H9 (cell line): Measurements from ENCODE around the gene TRPM3. TPM values are rescaled to one million over a fixed set of nuclear protein-coding genes. Genes with fewer than 3 reads are reported as not detected.

Source experiments
- DNase-seq: peaks from one replicate; pipeline ENCODE4 v3.0.0-alpha.2; 2017
- H2AFZ ChIP-seq: one replicate; pipeline ENCODE4 v1.6.1; 2013; ENCODE audit warnings: mild to moderate bottlenecking, low read length, control low read depth, moderate library complexity
- H2AK5ac ChIP-seq: 2 replicates; pipeline ENCODE4 v1.6.1; 2013; ENCODE audit warnings: low read length, control low read depth, mixed read lengths; ENCODE audit not compliant: insufficient read length
- H2BK120ac ChIP-seq: one replicate; pipeline ENCODE4 v1.6.1; 2013; ENCODE audit warnings: low read depth, mild to moderate bottlenecking, low read length, control low read depth, inconsistent platforms; ENCODE audit not compliant: poor library complexity, severe bottlenecking
- H2BK12ac ChIP-seq: 2 replicates; pipeline ENCODE4 v1.6.1; 2013; ENCODE audit warnings: low read length, control low read depth, mixed read lengths, low read depth; ENCODE audit not compliant: insufficient read length
- H2BK15ac ChIP-seq: 2 replicates; pipeline ENCODE4 v1.6.1; 2013; ENCODE audit warnings: low read depth, low read length, control low read depth
- H2BK20ac ChIP-seq: one replicate; pipeline ENCODE4 v1.6.1; 2013; ENCODE audit warnings: low read depth, mild to moderate bottlenecking, low read length, control low read depth, inconsistent platforms; ENCODE audit not compliant: poor library complexity, severe bottlenecking
- H2BK5ac ChIP-seq: 2 replicates; pipeline ENCODE4 v1.6.1; 2013; ENCODE audit warnings: low read length, control low read depth, mixed read lengths; ENCODE audit not compliant: insufficient read length
- H3K14ac ChIP-seq: 2 replicates; pipeline ENCODE4 v1.6.1; 2013; ENCODE audit warnings: low read length, control low read depth; ENCODE audit not compliant: insufficient read depth
- H3K18ac ChIP-seq: 2 replicates; pipeline ENCODE4 v1.6.1; 2013; ENCODE audit warnings: low read depth, mild to moderate bottlenecking, mixed read lengths, low read length, control low read depth; ENCODE audit not compliant: insufficient read length
- H3K23ac ChIP-seq: 2 replicates; pipeline ENCODE4 v1.6.1; 2013; ENCODE audit warnings: low read length, control low read depth, mixed read lengths, low read depth; ENCODE audit not compliant: insufficient read length
- H3K23me2 ChIP-seq: 2 replicates; pipeline ENCODE4 v1.6.1; 2013; ENCODE audit warnings: low read depth, mild to moderate bottlenecking, mixed read lengths, low read length, control low read depth; ENCODE audit not compliant: insufficient read length, poor library complexity, severe bottlenecking
- H3K27ac ChIP-seq: 2 replicates; pipeline ENCODE4 v1.5.1; 2013; ENCODE audit warnings: low read length, control low read depth, mixed read lengths, low read depth; ENCODE audit not compliant: insufficient read length
- H3K27me3 ChIP-seq: 2 replicates; pipeline ENCODE4 v1.6.1; 2013; ENCODE audit warnings: low read length, control low read depth, inconsistent platforms; ENCODE audit not compliant: insufficient read depth
- H3K4ac ChIP-seq: 2 replicates; pipeline ENCODE4 v1.6.1; 2013; ENCODE audit warnings: low read depth, mild to moderate bottlenecking, control low read depth, inconsistent platforms, low read length, moderate library complexity
- H3K4me1 ChIP-seq: 2 replicates; pipeline ENCODE4 v1.6.1; 2013; ENCODE audit warnings: low read length, control low read depth, inconsistent platforms; ENCODE audit not compliant: insufficient read depth
- H3K4me2 ChIP-seq: 2 replicates; pipeline ENCODE4 v1.6.1; 2013; ENCODE audit warnings: low read length, control low read depth, mixed read lengths; ENCODE audit not compliant: insufficient read length, insufficient read depth
- H3K56ac ChIP-seq: 2 replicates; pipeline ENCODE4 v1.6.1; 2013; ENCODE audit warnings: low read depth, mild to moderate bottlenecking, mixed read lengths, low read length, control low read depth; ENCODE audit not compliant: insufficient read length
- H3K79me1 ChIP-seq: 2 replicates; pipeline ENCODE4 v1.6.1; 2013; ENCODE audit warnings: low read depth, mild to moderate bottlenecking, moderate library complexity, low read length, control low read depth, inconsistent platforms; ENCODE audit not compliant: insufficient read depth, poor library complexity, severe bottlenecking
- H3K79me2 ChIP-seq: 2 replicates; pipeline ENCODE4 v1.6.1; 2013; ENCODE audit warnings: low read length, control low read depth, inconsistent platforms; ENCODE audit not compliant: insufficient read depth
- H3K9ac ChIP-seq: 2 replicates; pipeline ENCODE4 v1.6.1; 2013; ENCODE audit warnings: low read length, control low read depth, mixed read lengths; ENCODE audit not compliant: insufficient read length; ENCODE audit errors: extremely low read depth
- H3K9me3 ChIP-seq: one replicate; pipeline ENCODE4 v1.6.1; 2013; ENCODE audit warnings: low read depth, low read length, inconsistent platforms; ENCODE audit not compliant: control insufficient read depth
- H3T11ph ChIP-seq: one replicate; pipeline ENCODE4 v1.6.1; 2013; ENCODE audit warnings: mild to moderate bottlenecking, low read length, control low read depth, inconsistent platforms
- H4K20me1 ChIP-seq: one replicate; pipeline ENCODE4 v1.6.1; 2013; ENCODE audit not compliant: control insufficient read depth, insufficient read length, insufficient read depth
- H4K5ac ChIP-seq: 2 replicates; pipeline ENCODE4 v1.6.1; 2013; ENCODE audit warnings: low read depth, mild to moderate bottlenecking, mixed read lengths, low read length, control low read depth; ENCODE audit not compliant: insufficient read length
- H4K8ac ChIP-seq: replicated peaks from 2 replicates; pipeline ENCODE4 v1.6.1; 2013; ENCODE audit warnings: low read length, control low read depth, mixed read lengths, low read depth; ENCODE audit not compliant: insufficient read length
- H4K91ac ChIP-seq: 2 replicates; pipeline ENCODE4 v1.6.1; 2013; ENCODE audit warnings: low read depth, mild to moderate bottlenecking, moderate library complexity, mixed read lengths, low read length, control low read depth; ENCODE audit not compliant: insufficient read length
- H3K27ac Mint-ChIP-seq, 3 experiments: 2 replicates in 2 of 3; 3 replicates in 1 of 3; pipeline ENCODE4 v1.8.0; 2020 to 2021; ENCODE audit warnings: mixed read lengths in 3 of 3, mild to moderate bottlenecking in 1 of 3, moderate library complexity in 1 of 3
- H3K27me3 Mint-ChIP-seq: 2 replicates; pipeline ENCODE4 v1.8.0; 2021; ENCODE audit warnings: low read depth, mild to moderate bottlenecking, moderate library complexity, mixed read lengths
- H3K36me3 Mint-ChIP-seq, 3 experiments: 2 replicates in 2 of 3; 3 replicates in 1 of 3; pipeline ENCODE4 v1.8.0; 2020 to 2021; ENCODE audit warnings: low read depth in 3 of 3, mixed read lengths in 3 of 3; ENCODE audit not compliant: insufficient read depth in 1 of 3
- H3K4me1 Mint-ChIP-seq, 2 experiments: 2 replicates each; pipeline ENCODE4 v1.8.0; 2020; ENCODE audit warnings: mixed read lengths in 2 of 2
- H3K4me3 Mint-ChIP-seq, 2 experiments: 2 replicates in 1 of 2; 3 replicates in 1 of 2; pipeline ENCODE4 v1.8.0; 2020 to 2021; ENCODE audit warnings: mild to moderate bottlenecking in 2 of 2, mixed read lengths in 2 of 2, moderate library complexity in 1 of 2
- H3K9me3 Mint-ChIP-seq, 2 experiments: 2 replicates in 1 of 2; 3 replicates in 1 of 2; pipeline ENCODE4 v1.8.0; 2020; ENCODE audit warnings: mild to moderate bottlenecking in 2 of 2, mixed read lengths in 2 of 2, moderate library complexity in 1 of 2
- WGBS: extraction: QIAGEN DNeasy Blood & Tissue Kit; methylation state at CpG from one replicate; pipeline ENCODE4 v1.1.7; 2013; ENCODE audit warnings: missing lambda C conversion rate, low lambda C conversion rate, mixed read lengths; ENCODE audit not compliant: insufficient read length; ENCODE audit errors: extremely low coverage; 5-methylcytosine and 5-hydroxymethylcytosine counted together
- total RNA-seq: library from RNA; stranded (reverse); gene quantifications from 2 replicates; pipeline ENCODE4 v1.2.1, GENCODE V29; 2021
- TF ChIP-seq, protein P1 (sequence below): fragments of 200-600 bp; sonication (generic); conservative IDR thresholded peaks from 3 replicates; pipeline ENCODE4 v1.8.0; 2021; ENCODE audit warnings: antibody characterized with exemption, mild to moderate bottlenecking

Gene TRPM3
- total RNA-seq, 1 experiment from 2014 or later: 10.3 TPM

DNA sequence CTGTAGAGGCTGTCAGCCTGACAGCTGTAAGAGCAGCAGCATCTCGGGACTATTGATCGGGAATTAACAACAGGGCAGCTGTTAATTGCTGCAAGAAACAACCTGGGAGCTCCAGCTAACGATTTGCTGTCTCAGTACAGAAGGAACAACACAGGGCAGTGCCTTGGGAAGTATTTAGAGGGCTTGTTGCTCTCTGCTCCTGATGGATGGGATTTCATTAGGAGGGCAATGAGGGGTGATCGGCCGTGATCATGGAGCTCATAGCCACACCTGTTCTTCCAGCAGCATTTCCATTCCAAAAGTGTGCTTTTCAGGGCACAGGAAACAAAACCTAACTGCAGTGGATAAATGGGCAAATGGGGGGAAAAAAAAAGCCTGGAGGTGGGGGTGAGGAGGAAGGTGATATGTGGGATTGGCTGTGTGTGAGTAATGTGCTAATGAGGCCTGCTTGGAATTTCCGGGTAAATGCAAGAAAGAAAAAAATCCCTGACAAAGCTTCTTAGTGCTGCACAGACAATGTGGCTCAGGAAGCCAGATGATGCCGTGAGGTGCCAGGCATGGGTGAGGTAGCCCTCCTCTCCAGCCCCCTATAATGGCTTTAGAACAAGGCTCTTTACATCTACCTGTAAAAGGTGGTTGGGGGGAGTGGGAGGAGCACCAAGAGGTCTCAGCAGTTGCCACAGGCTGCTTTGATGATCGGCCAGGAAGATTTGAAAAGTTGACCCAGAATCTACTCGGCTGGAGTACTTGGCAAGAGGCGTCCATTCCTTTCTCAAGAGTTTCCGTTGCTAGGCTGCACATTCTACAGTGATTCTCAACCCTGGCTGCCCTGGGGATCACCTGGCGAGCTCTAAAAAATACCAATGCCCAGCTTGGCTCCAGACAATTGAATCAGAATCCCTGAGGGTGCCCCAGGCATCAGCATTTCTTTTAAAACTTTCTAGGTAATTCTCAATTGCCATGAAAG lies 567.4 kb downstream of the TRPM3 start:
- Histone ChIP-seq H3K56ac (no peak overlapping the region), H3K27me3 (no peaks in the 10 kb centered on the region; the same call in 1 of the 2 replicates), H3K4ac (no peak overlapping the region), H2AK5ac (no peak overlapping the region), H3K4me2 (peak overlapping the region; percentile 15), H3K23ac (no peak overlapping the region), H2BK120ac (no peak overlapping the region), H3K4me1 (peaks cover 16% of the 10 kb centered on the region; the same call in 1 of the 2 replicates), H4K8ac (no peak overlapping the region), H3K9ac (no peak overlapping the region), H2BK12ac (peak overlapping the region; percentile 60), H2BK15ac (no peak overlapping the region), H2BK5ac (no peak overlapping the region), H3K79me1 (no peaks in the 10 kb centered on the region), H2BK20ac (no peak overlapping the region), H3T11ph (no peak overlapping the region), H4K5ac (peak overlapping the region; percentile 72), H3K14ac (0 out of 2 replicates have a peak overlapping the region, but pooled peaks have one; percentile 14), H3K18ac (peak overlapping the region; percentile 89), H4K20me1 (no peaks in the 10 kb centered on the region), H3K79me2 (no peaks in the 10 kb centered on the region), H4K91ac (no peak overlapping the region), H3K23me2 (no peaks in the 10 kb centered on the region), H2AFZ (no peak overlapping the region), H3K9me3 (no peaks in the 10 kb centered on the region), H3K27ac (peak overlapping the region; percentile 94)
- Mint-ChIP-seq H3K9me3 (no peaks in the 10 kb centered on the region; a peak in 2 of 5 replicates), H3K36me3 (no peaks in the 10 kb centered on the region; a peak in 1 of 7 replicates), H3K27ac (peak overlapping the region; percentile 91 to 95 (median 94)), H3K4me3 (peak overlapping the region in 1 of 2 experiments; percentile 12; a peak in 2 of 5 replicates), H3K27me3 (peaks cover 1% of the 10 kb centered on the region), H3K4me1 (peaks cover 29 to 32% of the 10 kb centered on the region in 2 experiments)
- peak; percentile 58 for DNase-seq
- TF ChIP-seq, protein P1, sequence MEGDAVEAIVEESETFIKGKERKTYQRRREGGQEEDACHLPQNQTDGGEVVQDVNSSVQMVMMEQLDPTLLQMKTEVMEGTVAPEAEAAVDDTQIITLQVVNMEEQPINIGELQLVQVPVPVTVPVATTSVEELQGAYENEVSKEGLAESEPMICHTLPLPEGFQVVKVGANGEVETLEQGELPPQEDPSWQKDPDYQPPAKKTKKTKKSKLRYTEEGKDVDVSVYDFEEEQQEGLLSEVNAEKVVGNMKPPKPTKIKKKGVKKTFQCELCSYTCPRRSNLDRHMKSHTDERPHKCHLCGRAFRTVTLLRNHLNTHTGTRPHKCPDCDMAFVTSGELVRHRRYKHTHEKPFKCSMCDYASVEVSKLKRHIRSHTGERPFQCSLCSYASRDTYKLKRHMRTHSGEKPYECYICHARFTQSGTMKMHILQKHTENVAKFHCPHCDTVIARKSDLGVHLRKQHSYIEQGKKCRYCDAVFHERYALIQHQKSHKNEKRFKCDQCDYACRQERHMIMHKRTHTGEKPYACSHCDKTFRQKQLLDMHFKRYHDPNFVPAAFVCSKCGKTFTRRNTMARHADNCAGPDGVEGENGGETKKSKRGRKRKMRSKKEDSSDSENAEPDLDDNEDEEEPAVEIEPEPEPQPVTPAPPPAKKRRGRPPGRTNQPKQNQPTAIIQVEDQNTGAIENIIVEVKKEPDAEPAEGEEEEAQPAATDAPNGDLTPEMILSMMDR: no peak
- no CpG with 5 or more reads among the region's 12 CpGs for WGBS
